HCT116 (cell line): Measurements from ENCODE around the gene PRCD.
"Not testable (repeated sequence)": the region's sequence is repeated elsewhere in the genome, so short reads cannot be mapped to it uniquely, and the experiment has no call there.

Source experiments
- ELF1 ChIP-seq: IDR thresholded peaks from 2 replicates; pipeline ENCODE4 v1.6.1; 2012; ENCODE audit warnings: low read depth, borderline replicate concordance
- EZH2 ChIP-seq: fragments of 200-600 bp; sonication (generic); IDR thresholded peaks from 2 replicates; pipeline ENCODE4 v1.6.1; 2017; ENCODE audit warnings: antibody characterized with exemption, mixed run types
- EZH2phosphoT487 ChIP-seq: fragments of 200-600 bp; IDR thresholded peaks from 2 replicates; pipeline ENCODE4 v1.6.1; 2018; ENCODE audit warnings: antibody characterized with exemption, borderline replicate concordance
- JUND ChIP-seq: IDR thresholded peaks from 2 replicates; pipeline ENCODE4 v1.6.1; 2012
- POLR2A ChIP-seq: IDR thresholded peaks from 2 replicates; pipeline ENCODE4 v1.7.0; 2011; ENCODE audit warnings: borderline replicate concordance; ENCODE audit not compliant: insufficient read depth, insufficient read length; ENCODE audit errors: extremely low read depth
- POLR2AphosphoS5 ChIP-seq: IDR thresholded peaks from 2 replicates; pipeline ENCODE4 v1.6.1; 2011; ENCODE audit warnings: mild to moderate bottlenecking, low read depth, low read length, moderate library complexity
- RAD21 ChIP-seq: IDR thresholded peaks from 2 replicates; pipeline ENCODE4 v1.6.1; 2012; ENCODE audit warnings: low read depth, mild to moderate bottlenecking
- SIN3A ChIP-seq: IDR thresholded peaks from 2 replicates; pipeline ENCODE4 v1.6.1; 2012; ENCODE audit warnings: low read depth
- YY1 ChIP-seq: IDR thresholded peaks from 2 replicates; pipeline ENCODE4 v1.6.1; 2011; ENCODE audit warnings: low read length, low read depth, moderate library complexity, mild to moderate bottlenecking; ENCODE audit not compliant: insufficient replicate concordance; ENCODE audit errors: extremely low read depth
- ZFX ChIP-seq: fragments of 450-650 bp; IDR thresholded peaks from 2 replicates; pipeline ENCODE4 v1.6.1; 2017
- ZNF274 ChIP-seq: fragments of 200-500 bp; sonication (Bioruptor generic); IDR thresholded peaks from 2 replicates; pipeline ENCODE4 v1.6.1; 2014; ENCODE audit warnings: mild to moderate bottlenecking, low read depth, low read length, inconsistent platforms
- TF ChIP-seq, protein P1 (sequence below), 3 experiments: fragments of 200-600 bp in 1 of 3; sonication (generic) in 1 of 3; IDR thresholded peaks in 2 of 3; conservative IDR thresholded peaks in 1 of 3; 2 replicates each; pipeline ENCODE4 v1.5.1; 2012 to 2017; ENCODE audit warnings: low read depth in 2 of 3, low read length in 2 of 3, antibody characterized with exemption in 1 of 3, borderline replicate concordance in 1 of 3, control low read depth in 1 of 3, mild to moderate bottlenecking in 1 of 3, mixed read lengths in 1 of 3, mixed run types in 1 of 3, moderate library complexity in 1 of 3; ENCODE audit not compliant: insufficient read depth in 1 of 3
- TF ChIP-seq, protein P2 (sequence below): IDR thresholded peaks from 2 replicates; pipeline ENCODE4 v1.6.1; 2012; ENCODE audit warnings: low read depth
- TF ChIP-seq, protein P3 (sequence below): IDR thresholded peaks from 2 replicates; pipeline ENCODE4 v1.6.1; 2012

DNA sequence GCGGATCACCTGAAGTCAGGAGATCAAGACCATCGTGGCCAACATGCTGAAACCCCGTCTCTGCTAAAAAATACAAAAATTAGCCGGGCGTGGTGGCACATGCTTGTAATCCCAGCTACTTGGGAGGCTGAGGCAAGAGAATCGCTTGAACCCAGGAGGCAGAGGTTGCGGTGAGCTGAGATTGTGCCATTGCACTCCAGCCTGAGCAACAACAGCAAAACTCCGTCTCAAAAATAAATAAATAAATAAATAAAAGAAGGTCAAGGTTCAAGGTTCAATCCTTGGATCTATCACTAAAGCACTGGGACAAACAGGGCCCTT, 14.4 kb upstream of the PRCD start:
- TF ChIP-seq, protein P1, sequence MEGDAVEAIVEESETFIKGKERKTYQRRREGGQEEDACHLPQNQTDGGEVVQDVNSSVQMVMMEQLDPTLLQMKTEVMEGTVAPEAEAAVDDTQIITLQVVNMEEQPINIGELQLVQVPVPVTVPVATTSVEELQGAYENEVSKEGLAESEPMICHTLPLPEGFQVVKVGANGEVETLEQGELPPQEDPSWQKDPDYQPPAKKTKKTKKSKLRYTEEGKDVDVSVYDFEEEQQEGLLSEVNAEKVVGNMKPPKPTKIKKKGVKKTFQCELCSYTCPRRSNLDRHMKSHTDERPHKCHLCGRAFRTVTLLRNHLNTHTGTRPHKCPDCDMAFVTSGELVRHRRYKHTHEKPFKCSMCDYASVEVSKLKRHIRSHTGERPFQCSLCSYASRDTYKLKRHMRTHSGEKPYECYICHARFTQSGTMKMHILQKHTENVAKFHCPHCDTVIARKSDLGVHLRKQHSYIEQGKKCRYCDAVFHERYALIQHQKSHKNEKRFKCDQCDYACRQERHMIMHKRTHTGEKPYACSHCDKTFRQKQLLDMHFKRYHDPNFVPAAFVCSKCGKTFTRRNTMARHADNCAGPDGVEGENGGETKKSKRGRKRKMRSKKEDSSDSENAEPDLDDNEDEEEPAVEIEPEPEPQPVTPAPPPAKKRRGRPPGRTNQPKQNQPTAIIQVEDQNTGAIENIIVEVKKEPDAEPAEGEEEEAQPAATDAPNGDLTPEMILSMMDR (IDR thresholded peaks at IDR 0.05 in 2 of 3, conservative IDR thresholded peaks at IDR 0.05 in 1 of 3; ENCODE audit: borderline replicate concordance in 1 of 3, insufficient read depth in 1 of 3, low read depth in 2 of 3, low read length in 2 of 3): not testable (repeated sequence)
- TF ChIP-seq POLR2A, JUND, ZFX, POLR2AphosphoS5, EZH2phosphoT487, ZNF274, ELF1, EZH2, YY1, RAD21, SIN3A: not testable (repeated sequence)
- TF ChIP-seq, protein P2, sequence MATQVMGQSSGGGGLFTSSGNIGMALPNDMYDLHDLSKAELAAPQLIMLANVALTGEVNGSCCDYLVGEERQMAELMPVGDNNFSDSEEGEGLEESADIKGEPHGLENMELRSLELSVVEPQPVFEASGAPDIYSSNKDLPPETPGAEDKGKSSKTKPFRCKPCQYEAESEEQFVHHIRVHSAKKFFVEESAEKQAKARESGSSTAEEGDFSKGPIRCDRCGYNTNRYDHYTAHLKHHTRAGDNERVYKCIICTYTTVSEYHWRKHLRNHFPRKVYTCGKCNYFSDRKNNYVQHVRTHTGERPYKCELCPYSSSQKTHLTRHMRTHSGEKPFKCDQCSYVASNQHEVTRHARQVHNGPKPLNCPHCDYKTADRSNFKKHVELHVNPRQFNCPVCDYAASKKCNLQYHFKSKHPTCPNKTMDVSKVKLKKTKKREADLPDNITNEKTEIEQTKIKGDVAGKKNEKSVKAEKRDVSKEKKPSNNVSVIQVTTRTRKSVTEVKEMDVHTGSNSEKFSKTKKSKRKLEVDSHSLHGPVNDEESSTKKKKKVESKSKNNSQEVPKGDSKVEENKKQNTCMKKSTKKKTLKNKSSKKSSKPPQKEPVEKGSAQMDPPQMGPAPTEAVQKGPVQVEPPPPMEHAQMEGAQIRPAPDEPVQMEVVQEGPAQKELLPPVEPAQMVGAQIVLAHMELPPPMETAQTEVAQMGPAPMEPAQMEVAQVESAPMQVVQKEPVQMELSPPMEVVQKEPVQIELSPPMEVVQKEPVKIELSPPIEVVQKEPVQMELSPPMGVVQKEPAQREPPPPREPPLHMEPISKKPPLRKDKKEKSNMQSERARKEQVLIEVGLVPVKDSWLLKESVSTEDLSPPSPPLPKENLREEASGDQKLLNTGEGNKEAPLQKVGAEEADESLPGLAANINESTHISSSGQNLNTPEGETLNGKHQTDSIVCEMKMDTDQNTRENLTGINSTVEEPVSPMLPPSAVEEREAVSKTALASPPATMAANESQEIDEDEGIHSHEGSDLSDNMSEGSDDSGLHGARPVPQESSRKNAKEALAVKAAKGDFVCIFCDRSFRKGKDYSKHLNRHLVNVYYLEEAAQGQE: not testable (repeated sequence)
- TF ChIP-seq, protein P3, sequence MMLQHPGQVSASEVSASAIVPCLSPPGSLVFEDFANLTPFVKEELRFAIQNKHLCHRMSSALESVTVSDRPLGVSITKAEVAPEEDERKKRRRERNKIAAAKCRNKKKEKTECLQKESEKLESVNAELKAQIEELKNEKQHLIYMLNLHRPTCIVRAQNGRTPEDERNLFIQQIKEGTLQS: not testable (repeated sequence)
